GM19240 (cell line): ENCODE results near the gene COQ9.
"Not testable (repeated sequence)": the region's sequence is repeated elsewhere in the genome, so short reads cannot be mapped to it uniquely, and the experiment has no call there.

ENCODE experiments used
- DNase-seq: peaks from one replicate; pipeline ENCODE4 v3.0.0; 2011; ENCODE audit warnings: low spot score; ENCODE audit not compliant: insufficient read length

The COQ9 gene

DNA sequence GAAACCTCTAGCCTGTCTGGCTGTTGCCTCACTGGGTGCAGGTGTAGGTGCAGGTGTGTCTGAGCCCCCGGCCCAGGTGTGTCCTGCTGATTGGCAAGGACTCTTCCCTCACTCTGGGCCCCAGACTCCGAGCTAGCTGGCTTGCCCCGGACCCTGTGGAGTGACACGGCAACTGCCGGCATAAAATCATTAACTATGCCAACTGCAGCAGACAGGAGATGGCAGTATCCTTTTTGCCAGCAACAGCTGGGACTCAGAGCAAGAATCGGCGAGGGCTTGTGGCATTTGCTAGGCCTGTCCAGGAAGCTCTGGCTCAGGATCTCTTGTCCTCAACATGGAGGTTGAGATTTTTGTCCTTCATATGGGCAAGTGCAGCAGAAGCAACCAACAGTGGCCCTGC, 20.9 kb upstream of the COQ9 start:
- no peak for DNase-seq

DNA sequence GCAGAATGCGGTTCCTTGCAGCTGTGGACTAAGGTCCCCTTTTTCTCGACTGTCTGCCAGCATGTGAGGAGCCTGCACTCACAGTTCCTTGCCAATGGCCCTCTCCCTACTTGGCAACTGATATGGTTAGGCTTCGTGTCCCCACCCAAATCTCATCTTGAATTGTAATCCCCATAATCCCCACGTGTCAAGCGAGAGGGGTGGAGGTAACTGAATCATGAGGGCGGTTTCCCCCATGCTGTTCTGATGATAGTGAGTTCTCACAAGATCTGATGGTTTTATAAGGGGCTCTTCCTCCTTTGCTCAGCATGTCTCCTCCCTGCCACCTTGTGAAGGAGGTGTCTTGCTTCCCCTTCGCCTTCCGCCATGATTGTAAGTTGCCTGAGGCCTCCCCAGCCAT, 20.0 kb upstream of the COQ9 start:
- no peak for DNase-seq

DNA sequence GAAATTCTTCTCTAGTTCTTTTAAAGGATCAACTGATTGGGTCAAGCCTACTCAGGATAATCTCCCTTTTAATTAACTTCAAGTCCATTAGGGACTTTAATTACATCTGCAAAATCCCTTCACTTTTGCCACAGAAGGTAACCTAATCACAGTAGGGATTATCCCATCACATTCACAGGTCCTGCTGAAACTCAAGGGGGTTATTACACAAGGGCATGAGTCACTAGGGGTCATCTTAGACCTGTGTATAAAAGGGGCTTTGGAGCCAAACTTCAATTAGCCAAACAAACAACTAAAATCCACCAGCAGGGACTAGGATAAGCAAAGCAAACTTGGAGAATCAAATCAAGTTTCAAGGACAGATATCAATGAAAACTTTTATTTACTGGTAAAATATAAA, 19.5 kb upstream of the COQ9 start:
- DNase-seq: no peak

DNA sequence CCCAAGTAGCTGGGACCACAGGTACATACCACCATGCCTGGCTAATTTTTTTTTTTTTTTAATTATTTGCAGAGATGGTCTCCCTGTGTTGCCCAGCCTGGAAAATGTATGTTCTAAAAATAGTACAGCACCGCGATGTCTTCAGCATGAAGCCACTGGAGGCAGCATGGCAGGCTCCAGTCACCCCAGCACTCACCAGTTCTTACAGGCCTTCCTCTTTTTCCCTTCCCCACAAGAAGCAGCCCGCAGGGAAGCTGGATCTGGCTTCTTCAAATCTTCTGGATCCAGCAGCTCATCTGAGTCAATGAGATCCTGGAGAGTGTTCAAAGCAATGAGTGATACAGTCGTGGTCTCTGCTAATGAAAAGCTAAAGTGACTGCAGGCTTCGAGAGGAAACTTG, 16.3 kb upstream of the COQ9 start:
- DNase-seq: no peak

DNA sequence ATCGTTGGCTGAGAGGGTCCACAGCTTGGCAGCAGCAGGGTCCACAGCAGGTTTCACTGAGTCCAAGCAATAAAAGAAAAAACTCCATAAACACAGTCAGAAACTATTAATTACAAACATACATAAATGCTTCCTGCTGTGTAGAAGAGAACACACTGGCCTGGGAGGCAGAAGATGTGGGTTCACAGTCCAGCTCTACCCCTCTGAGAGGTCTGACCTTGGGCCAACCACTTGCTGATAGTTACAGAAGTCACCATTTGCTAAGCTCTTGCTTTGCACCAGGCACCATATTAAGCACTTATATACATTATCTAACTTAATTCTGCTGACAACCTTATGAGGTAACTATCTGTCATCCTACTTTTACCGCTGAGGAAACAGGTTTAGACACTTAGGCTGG, 14.8 kb upstream of the COQ9 start:
- DNase-seq: no peak

DNA sequence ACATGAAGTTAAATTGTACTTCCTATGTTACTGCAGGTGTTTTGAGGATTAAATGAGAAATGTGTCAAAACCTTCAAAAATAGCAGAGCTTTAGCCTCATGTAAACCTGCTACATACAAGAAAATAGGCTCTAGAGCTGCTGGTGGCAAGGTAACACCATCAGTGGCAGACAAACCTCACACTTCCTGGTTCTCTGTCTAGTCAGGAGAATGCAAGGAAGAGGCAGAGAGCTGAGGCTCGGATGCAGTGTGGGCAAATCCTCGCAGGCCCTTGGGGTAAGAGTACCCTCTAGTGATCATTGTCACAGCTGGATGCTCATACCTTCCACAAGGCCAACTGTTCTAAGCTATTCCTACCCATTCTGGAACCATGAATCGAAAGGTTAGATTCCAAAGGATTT, 14.3 kb upstream of the COQ9 start:
- DNase-seq: no peak

DNA sequence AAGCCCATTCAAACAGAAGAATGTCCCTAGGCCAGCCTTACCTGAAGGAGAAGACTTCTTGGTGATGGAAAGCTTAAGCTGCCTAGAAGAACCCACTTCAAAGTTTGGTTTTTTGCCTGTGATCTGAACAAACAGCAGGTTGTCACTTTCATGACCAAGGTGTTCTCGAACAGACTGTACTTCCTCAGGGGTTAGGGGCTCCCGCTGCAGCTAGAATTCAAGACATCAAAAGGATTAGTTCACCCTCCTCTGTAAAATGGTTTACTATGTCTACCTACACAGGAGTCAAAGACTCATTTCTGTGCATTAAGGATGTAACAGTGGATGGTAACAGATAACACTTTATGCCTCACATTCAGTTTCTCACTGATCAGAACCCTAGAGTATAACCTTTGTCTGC, 13.3 kb upstream of the COQ9 start:
- no peak for DNase-seq

DNA sequence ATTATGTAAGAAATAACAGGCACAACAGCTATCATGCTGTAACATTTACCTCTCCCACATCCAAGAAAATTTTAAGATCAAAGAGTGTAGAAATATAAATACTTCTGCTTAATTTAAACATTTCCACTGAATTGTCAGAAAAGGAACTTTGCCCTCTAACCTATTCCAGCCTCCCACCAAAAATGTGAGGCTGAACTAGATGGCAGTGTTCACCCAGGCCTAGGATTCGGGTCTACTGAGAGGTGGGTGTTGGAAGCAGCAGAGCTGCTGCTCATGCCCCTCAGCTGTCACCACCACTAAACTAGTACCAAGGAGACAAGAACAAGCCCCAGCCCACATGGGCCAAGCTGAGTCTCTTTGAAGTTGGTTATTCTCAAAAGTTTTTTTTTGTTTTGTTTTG, 11.4 kb upstream of the COQ9 start:
- DNase-seq: no peak

DNA sequence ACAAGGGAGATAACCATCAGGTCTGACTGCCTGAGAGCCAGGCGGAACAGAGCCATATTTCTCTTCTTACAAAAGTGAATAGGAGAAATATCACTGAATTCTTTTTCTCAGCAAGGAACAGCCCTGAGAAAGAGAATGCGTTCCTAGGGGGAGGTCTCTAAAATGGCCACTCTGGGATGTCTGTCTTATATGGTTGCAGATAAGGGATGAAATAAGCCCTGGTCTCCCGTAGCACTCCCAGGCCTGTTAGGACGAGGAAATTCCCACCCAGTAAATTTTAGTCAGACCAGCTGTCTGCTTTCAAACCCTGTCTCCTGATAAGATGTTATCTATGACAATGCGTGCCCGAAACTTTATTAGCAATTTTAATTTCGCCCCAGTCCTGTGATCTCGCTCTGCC, 7.3 kb upstream of the COQ9 start:
- not testable (repeated sequence) for DNase-seq

DNA sequence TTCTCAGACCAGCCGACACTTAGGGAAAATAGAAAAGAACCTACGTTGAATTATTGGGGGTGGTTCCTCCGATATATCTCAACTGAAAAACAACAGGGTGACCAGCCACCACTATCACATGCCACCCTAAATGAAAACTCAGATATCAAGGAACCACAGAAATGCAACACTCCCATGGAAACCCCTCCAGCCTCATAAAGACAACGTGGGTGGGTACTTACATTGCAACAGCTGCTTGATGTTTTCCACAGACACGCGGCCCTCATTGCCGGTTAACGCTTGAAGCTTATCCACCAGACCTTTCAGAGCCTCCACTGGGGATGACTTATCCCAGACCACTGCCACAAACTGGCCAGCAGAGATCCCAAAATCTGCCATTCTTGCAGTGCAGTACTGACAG, 6.7 kb upstream of the COQ9 start:
- not testable (repeated sequence) for DNase-seq

DNA sequence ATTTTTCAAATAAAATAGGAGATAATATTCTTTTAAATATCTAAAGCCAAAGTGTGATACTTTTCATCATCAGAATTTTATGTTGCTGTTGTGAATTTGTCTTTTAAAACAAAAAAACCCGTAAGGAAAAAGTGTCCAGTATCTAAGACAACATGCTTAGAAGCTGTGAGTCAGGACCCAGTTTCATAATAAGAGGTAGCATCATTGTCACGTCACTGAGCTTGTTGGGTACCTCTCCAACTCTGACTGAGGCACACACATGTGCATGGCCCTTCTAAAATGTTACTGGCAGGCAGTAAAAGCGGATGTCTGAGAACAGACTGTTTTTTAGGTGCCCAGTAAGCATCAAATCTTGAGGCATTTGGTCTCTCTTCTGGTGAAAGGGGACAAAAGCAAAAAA, 2.6 kb upstream of the COQ9 start:
- DNase-seq: no peak

DNA sequence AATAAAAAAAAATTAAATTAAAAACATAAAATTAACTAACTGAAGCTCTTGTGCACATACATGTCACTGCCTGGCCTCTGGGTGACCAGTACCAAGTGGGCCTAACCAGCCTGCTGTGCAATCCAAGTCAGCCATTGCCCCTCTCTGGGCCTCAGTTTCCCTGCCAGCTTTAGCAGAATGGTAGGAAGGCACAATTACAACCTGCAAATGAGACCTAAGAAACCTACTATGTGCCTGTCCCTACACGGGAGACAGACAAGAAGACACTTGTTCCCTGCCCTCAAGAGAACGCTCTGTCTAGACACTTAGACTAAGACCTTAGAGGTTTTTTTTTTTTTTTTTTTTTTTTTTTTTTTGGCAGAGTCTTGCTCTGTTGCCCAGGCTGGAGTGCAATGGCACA, 1.8 kb upstream of the COQ9 start:
- DNase-seq: no peak

DNA sequence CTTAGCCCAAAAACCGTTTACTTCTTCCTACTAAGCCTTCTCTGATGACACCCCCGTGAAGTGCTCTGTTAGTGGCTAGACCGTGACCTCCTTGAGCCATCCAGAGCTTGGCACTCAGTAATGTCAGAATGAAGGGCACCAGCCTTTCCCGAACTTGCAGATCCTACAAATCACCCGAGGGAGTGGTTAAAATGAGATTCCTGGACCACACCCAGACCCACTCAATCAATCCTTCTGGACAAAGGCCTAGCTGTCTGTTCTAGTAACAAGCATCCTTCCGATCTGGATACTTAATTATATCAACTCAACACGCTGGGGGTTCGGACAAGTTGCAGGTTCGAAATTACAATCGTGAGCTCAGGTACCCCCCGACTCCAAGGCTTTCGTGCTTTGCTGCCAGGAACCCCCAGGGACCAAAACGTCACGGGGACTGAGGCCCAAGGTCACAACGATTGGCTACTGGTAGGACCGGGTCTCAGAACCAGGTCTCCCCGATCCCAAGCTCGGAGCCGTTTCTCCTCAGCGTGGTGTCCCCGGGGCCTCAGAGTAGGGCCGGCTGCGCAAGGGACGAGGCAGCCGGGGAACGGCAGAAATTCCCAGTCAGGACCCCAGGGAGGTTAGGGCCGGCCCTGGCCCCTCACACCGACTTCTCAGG, 621 bp upstream of the COQ9 start:
- peak; percentile 35 for DNase-seq

DNA sequence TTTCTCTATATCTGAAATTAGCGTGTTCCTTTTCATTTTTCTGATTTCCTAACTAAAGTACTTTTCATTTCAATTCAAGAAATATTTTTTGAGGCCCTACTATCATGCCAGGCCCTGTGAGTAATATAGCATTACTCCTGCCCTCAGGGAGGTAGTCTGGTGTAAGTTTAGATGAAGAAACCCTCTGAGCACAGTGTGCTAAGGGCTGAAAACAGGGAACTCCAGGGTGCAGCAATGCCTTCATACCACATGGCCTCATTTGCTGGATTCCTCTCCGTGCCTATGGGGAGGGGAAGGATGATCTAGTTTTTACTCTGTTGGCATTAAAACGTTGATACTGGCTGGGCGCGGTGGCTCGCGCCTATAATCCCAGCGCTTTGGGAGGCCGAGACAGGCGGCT, 4.7 kb downstream of the COQ9 start:
- no peak for DNase-seq

DNA sequence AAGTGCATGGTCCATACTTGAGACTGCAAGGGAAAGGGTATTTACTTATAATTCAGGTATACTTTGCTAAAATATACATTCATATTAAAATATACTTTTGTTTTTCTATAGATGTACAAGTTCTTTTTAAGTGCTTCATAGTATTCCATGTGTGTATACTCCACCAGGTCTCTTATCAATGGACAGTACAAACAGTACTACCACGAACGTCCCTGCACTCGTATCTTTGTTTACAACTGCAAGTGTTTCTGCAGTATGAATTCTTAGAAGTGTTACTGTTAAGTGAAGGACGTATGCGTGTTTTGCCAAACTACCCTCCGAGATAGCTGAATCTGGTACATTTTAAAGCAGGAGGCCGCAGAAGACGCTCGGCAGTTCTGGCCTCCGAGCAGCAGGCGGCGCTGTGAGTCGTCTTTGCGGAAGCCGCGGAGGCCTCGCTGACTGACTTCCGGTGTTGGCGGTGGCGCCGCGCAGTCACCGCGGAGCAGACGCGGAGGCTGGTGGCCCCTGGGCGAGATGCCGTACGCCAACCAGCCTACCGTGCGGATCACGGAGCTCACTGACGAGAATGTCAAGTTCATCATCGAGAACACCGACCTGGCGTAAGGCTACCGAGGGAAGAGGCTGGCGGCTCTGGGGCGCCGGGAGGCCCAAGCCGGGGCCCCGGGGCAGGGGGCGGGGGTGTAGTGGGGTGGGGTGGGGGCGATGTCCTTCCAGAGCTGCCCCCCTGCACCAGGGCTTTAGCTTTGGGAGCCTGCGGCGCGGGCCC, 15.1 kb downstream of the COQ9 start, which contains the start of gene POLR2C:
TSS of gene POLR2C (plus strand) at position 471 of the 769 bp plus-strand sequence. CDS start at position 517, 46 bp downstream.
- DNase-seq: peak; percentile 89

DNA sequence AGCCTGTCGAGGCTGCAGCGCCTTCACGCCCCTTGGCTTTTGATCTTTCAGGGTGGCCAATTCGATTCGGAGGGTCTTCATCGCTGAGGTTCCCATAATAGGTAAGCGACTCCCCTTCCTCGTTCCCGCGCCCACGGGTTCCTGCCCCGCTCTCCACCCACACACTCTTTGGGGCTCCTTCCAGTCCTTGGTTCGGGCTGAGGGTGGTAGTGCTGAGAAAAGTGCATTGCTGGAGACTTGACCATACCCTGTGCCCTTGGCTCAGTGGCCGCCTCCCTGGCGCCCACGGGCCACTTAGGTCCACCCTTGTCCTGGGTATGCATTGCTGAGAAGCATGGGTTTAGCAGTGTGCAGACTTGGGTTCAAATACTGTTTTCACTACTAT, 15.7 kb downstream of the COQ9 start:
- no peak for DNase-seq

DNA sequence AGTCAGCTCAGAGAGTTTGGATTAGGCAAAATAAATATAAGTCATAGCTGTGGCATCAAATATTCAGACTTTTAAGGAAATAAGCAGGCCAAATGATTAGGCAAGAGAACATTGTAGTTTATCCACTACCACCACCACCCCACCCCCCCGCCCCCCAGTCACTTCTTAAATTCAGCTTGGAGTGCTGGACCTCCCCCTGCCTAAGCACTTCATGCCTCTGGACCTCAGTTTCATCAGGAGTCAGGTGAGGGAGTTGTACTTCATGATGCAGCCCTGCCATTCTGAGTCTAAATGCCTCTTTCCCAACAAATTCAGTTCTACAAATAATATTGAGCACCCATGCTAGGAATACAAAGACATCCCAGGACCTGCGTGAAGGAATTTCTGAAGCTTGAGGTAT, 17.2 kb downstream of the COQ9 start:
- DNase-seq: no peak

DNA sequence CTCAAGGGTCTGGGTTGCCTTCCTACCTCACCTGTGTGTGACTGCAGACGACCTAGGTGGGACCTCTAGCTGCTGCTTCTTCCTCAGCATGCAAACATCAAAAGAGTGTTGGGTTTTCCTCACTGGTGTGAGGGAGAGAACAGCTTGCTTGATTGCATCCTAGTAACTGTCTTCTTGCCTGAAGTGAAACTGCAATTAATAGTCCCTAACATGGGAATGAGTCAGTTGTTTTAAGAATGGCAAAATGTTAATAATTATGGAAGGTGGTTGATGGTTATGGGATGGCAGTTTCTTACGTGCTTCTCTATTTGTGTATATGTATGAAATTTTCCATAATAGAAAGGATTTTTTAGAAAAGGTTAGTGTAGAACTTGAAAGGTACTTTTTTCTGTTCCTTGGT, 21.1 kb downstream of the COQ9 start:
- no peak for DNase-seq

DNA sequence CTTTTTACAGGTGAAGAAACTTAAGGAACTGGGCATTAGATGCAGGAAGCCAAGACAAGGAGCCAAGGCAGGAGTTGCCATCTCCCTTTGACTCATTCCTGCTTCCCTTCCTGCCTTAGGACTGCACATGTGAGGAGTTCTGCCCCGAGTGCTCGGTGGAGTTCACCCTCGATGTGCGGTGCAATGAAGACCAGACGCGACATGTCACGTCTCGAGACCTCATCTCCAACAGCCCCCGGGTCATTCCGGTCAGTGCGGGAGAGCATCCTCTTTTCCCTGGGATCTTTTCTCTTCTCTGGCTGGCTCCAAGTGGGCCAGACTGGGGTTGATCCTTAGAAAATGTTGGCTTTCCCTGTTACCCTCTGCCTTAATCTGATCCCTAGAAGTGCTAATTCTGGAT, 21.8 kb downstream of the COQ9 start:
- DNase-seq: no peak

DNA sequence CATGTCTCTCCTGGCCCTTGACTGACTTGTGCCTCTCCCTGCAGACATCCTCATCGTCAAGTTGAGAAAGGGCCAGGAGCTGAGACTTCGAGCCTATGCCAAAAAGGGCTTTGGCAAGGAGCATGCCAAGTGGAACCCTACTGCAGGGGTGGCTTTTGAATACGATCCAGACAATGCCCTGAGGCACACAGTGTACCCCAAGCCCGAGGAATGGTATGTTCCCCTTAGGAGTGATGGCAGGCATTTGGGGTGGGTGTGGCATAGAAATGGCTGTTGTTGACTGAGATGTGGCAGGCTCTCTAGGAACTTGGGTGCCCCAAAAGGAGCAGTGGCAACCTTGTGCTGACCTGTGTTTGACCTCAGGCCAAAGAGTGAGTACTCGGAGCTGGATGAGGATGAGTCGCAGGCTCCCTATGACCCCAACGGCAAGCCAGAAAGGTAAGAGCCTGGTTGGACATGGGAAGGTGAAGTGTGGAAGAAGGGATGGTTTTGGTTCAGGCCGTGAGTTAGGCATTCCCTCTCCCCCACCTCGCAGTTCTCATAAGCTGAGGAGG, 22.7 kb downstream of the COQ9 start:
- no peak for DNase-seq

DNA sequence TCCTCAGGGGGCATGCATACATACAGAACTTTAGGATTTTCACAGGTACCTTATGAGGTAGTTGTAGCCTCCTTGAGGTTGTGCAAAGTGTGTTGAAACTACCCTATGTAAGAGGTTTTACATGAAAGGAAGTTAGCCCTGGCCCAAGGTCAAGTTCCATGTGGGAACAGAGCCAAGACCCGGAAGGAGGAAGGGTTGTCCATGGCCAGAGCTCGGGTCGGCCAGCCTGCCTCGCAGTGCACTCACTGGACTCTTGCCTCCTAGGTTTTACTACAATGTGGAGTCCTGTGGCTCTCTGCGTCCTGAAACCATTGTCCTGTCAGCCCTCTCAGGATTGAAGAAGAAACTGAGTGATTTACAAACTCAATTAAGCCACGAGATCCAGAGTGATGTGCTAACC, 23.4 kb downstream of the COQ9 start:
- DNase-seq: no peak

DNA sequence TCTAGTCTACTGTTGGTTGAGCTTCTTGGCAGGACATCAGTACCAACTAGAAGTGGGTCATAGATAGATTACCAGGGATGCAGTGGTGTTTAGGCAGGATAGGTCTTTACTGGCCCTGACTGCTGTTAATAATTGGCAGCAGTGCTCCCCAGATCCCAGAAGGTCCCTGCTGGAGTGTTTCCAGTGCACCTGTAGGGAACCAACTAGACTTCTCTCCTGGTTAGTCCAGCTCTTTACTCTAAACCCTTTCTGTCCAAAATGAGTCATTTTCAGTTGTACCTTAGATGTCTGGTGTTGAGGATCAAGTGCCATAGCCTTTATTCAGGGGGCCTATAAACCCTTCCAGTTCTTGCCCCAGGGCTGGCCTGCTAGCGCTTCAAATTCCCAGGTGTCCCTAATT, 23.9 kb downstream of the COQ9 start:
- DNase-seq: no peak
